ENCODE measurements around the gene DNAAF1. TPM values are rescaled to one million over a fixed set of nuclear protein-coding genes. Genes with fewer than 3 reads are reported as not detected.

Gene DNAAF1
- total RNA-seq, 1 donor from 2014 or later, result 0.11 TPM

GRCh38 chr16:84165746-84166145 is 20.6 kb downstream of the DNAAF1 start:
- Mint-ChIP-seq H3K9me3 (no peaks in the 10 kb centered on the region), H3K27me3 (ENCODE audit: insufficient read depth, low read depth) (peaks cover 3% of the 10 kb centered on the region), H3K4me3 (no peak overlapping the region), H3K36me3 (no peaks in the 10 kb centered on the region), H3K4me1 (peaks cover 9% of the 10 kb centered on the region), H3K27ac (no peak overlapping the region)
- no peak for DNase-seq (ENCODE audit: low spot score)
- H3F3A ChIP-seq (ENCODE audit: low read depth), result no peaks in the 10 kb centered on the region
- no peak overlapping the region for H3K4me2 ChIP-seq
- H3K9ac ChIP-seq, result no peak overlapping the region
- H3K79me2 ChIP-seq (ENCODE audit: low read depth), result no peaks in the 10 kb centered on the region
- H2AFZ ChIP-seq (replicated peaks), result no peak overlapping the region
- H4K20me1 ChIP-seq (ENCODE audit: low read depth), result no peaks in the 10 kb centered on the region
- no peaks in the 10 kb centered on the region for H3K27me3 ChIP-seq
- no peak overlapping the region for H3K4me3 ChIP-seq
- TF ChIP-seq CTCF (IDR thresholded peaks at IDR 0.05), result no peak
- no peak for TF ChIP-seq EZH2phosphoT487 (IDR thresholded peaks at IDR 0.05)
- TF ChIP-seq EZH2 (IDR thresholded peaks at IDR 0.05), result no peak
- no peaks in the 10 kb centered on the region for H3K36me3 ChIP-seq
- no peak overlapping the region for H3K27ac ChIP-seq
- no peaks in the 10 kb centered on the region for H3K9me3 ChIP-seq (ENCODE audit: low read depth)
- H3K4me1 ChIP-seq, result no peaks in the 10 kb centered on the region

GRCh38 chr16:84166796-84167695 is 21.9 kb downstream of the DNAAF1 start:
- no peak overlapping the region for H3K4me2 ChIP-seq
- H3K36me3 ChIP-seq, result no peaks in the 10 kb centered on the region
- H3K4me1 Mint-ChIP-seq, result peaks cover 3% of the 10 kb centered on the region
- peak overlapping the region; percentile 82 for H2AFZ ChIP-seq (replicated peaks)
- no peak overlapping the region for H3K4me3 ChIP-seq
- no peak overlapping the region for H3K9ac ChIP-seq
- H3K9me3 Mint-ChIP-seq, result no peaks in the 10 kb centered on the region
- no peak for DNase-seq (ENCODE audit: low spot score)
- H3K27ac ChIP-seq, result no peak overlapping the region
- H3K27me3 Mint-ChIP-seq (ENCODE audit: insufficient read depth, low read depth), result peaks cover 4% of the 10 kb centered on the region
- no peak for TF ChIP-seq EZH2 (IDR thresholded peaks at IDR 0.05)
- no peak for TF ChIP-seq CTCF (IDR thresholded peaks at IDR 0.05)
- TF ChIP-seq EZH2phosphoT487 (IDR thresholded peaks at IDR 0.05), result no peak
- no peaks in the 10 kb centered on the region for H3K36me3 Mint-ChIP-seq
- no peaks in the 10 kb centered on the region for H3K9me3 ChIP-seq (ENCODE audit: low read depth)
- no peaks in the 10 kb centered on the region for H3F3A ChIP-seq (ENCODE audit: low read depth)
- no peak overlapping the region for H3K4me3 Mint-ChIP-seq
- no peaks in the 10 kb centered on the region for H3K27me3 ChIP-seq
- no peaks in the 10 kb centered on the region for H3K79me2 ChIP-seq (ENCODE audit: low read depth)
- H3K27ac Mint-ChIP-seq, result no peak overlapping the region
- H3K4me1 ChIP-seq, result no peaks in the 10 kb centered on the region
- no peaks in the 10 kb centered on the region for H4K20me1 ChIP-seq (ENCODE audit: low read depth)

GRCh38 chr16:84169765-84170310 is 24.7 kb downstream of the DNAAF1 start:
- no peaks in the 10 kb centered on the region for H3K79me2 ChIP-seq (ENCODE audit: low read depth)
- H3K27ac ChIP-seq, result no peak overlapping the region
- TF ChIP-seq EZH2 (IDR thresholded peaks at IDR 0.05) (no peak), EZH2phosphoT487 (IDR thresholded peaks at IDR 0.05) (no peak), CTCF (IDR thresholded peaks at IDR 0.05) (no peak)
- Mint-ChIP-seq H3K9me3 (no peaks in the 10 kb centered on the region), H3K27ac (no peak overlapping the region), H3K4me3 (no peak overlapping the region), H3K36me3 (no peaks in the 10 kb centered on the region), H3K4me1 (no peaks in the 10 kb centered on the region), H3K27me3 (ENCODE audit: insufficient read depth, low read depth) (peaks cover 11% of the 10 kb centered on the region)
- H3K36me3 ChIP-seq, result no peaks in the 10 kb centered on the region
- H3F3A ChIP-seq (ENCODE audit: low read depth), result no peaks in the 10 kb centered on the region
- no peak overlapping the region for H3K4me2 ChIP-seq
- no peaks in the 10 kb centered on the region for H3K9me3 ChIP-seq (ENCODE audit: low read depth)
- no peak overlapping the region for H2AFZ ChIP-seq (replicated peaks)
- DNase-seq (ENCODE audit: low spot score), result no peak
- H3K4me3 ChIP-seq, result no peak overlapping the region
- H3K9ac ChIP-seq, result no peak overlapping the region
- H3K27me3 ChIP-seq, result no peaks in the 10 kb centered on the region
- no peaks in the 10 kb centered on the region for H4K20me1 ChIP-seq (ENCODE audit: low read depth)
- no peaks in the 10 kb centered on the region for H3K4me1 ChIP-seq
